HEK293 (cell line): Measurements from ENCODE around the gene STK38.
"Not testable (repeated sequence)": the region's sequence is repeated elsewhere in the genome, so short reads cannot be mapped to it uniquely, and the experiment has no call there.

Experiments used
- CTCF ChIA-PET: fragments of 350-600 bp; formaldehyde crosslinking; extraction: SDS; loops from one replicate; lab custom pipeline; 2021; ENCODE audit warnings: antibody characterized with exemption; lab: Yijun Ruan, JAX
- POLR2A ChIA-PET: fragments of 300-600 bp; formaldehyde crosslinking; extraction: SDS; loops from one replicate; lab custom pipeline; 2020; ENCODE audit warnings: antibody characterized with exemption, inconsistent platforms; lab: Yijun Ruan, JAX
- H3K27ac ChIP-seq: fragments of 200-500 bp; sonication (Bioruptor generic); 2 replicates; pipeline ENCODE4 v1.5.1; 2014; ENCODE audit warnings: low read depth, low read length, control low read depth, inconsistent platforms; ENCODE audit errors: extremely low read depth
- H3K36me3 ChIP-seq, 2 experiments: fragments of 200-500 bp in 1 of 2; sonication (Bioruptor generic) in 1 of 2; 1 replicate in 1 of 2; 2 replicates in 1 of 2; pipeline ENCODE4 v1.5.1; 2014 to 2017; ENCODE audit warnings: inconsistent platforms in 2 of 2, low read length in 2 of 2; ENCODE audit not compliant: control insufficient read depth in 2 of 2, insufficient read depth in 1 of 2
- H3K4me1 ChIP-seq: fragments of 200-500 bp; sonication (Bioruptor generic); 2 replicates; pipeline ENCODE4 v1.5.1; 2014; ENCODE audit warnings: mild to moderate bottlenecking, low read length, inconsistent platforms; ENCODE audit not compliant: control insufficient read depth, insufficient read depth
- H3K4me3 ChIP-seq: 2 replicates; pipeline ENCODE4 v1.5.1; 2011; ENCODE audit warnings: low read depth, mild to moderate bottlenecking, control low read depth, low read length, moderate library complexity
- H3K9me3 ChIP-seq: fragments of 200-500 bp; sonication (Bioruptor generic); 2 replicates; pipeline ENCODE4 v1.5.1; 2014; ENCODE audit warnings: low read depth, low read length, inconsistent platforms; ENCODE audit not compliant: control insufficient read depth, insufficient read depth
- IKZF3 ChIP-seq: fragments of 450-650 bp; IDR thresholded peaks from 2 replicates; pipeline ENCODE4 v1.5.0; 2018; ENCODE audit warnings: missing biosample characterization, mild to moderate bottlenecking, missing genetic modification characterization, moderate library complexity
- KLF1 ChIP-seq: fragments of 450-650 bp; formaldehyde crosslinking; IDR thresholded peaks from 2 replicates; pipeline ENCODE4 v1.5.1; 2016; ENCODE audit warnings: missing biosample characterization, missing genetic modification characterization
- PRDM10 ChIP-seq: fragments of 450-650 bp; formaldehyde crosslinking; IDR thresholded peaks from 2 replicates; pipeline ENCODE4 v1.5.1; 2016; ENCODE audit warnings: missing biosample characterization, missing genetic modification characterization
- SCRT2 ChIP-seq: fragments of 450-650 bp; formaldehyde crosslinking; IDR thresholded peaks from 2 replicates; pipeline ENCODE4 v1.5.1; 2016; ENCODE audit warnings: missing biosample characterization, missing genetic modification characterization
- ZBTB17 ChIP-seq: fragments of 450-650 bp; formaldehyde crosslinking; IDR thresholded peaks from 2 replicates; pipeline ENCODE4 v1.5.1; 2016; ENCODE audit warnings: missing biosample characterization, missing genetic modification characterization
- ZBTB20 ChIP-seq: fragments of 450-650 bp; formaldehyde crosslinking; IDR thresholded peaks from 2 replicates; pipeline ENCODE4 v1.5.1; 2016; ENCODE audit warnings: missing biosample characterization, missing genetic modification characterization
- ZBTB21 ChIP-seq: fragments of 450-650 bp; formaldehyde crosslinking; IDR thresholded peaks from 2 replicates; pipeline ENCODE4 v1.5.1; 2017; ENCODE audit warnings: missing biosample characterization, missing genetic modification characterization
- ZNF10 ChIP-seq: fragments of 450-650 bp; formaldehyde crosslinking; IDR thresholded peaks from 2 replicates; pipeline ENCODE4 v1.5.1; 2017; ENCODE audit warnings: missing biosample characterization, missing genetic modification characterization
- ZNF174 ChIP-seq: fragments of 450-650 bp; formaldehyde crosslinking; IDR thresholded peaks from 2 replicates; pipeline ENCODE4 v1.5.0; 2017; ENCODE audit warnings: missing biosample characterization, mild to moderate bottlenecking, missing genetic modification characterization
- ZNF280D ChIP-seq: fragments of 450-650 bp; formaldehyde crosslinking; IDR thresholded peaks from 2 replicates; pipeline ENCODE4 v1.5.1; 2016; ENCODE audit warnings: missing biosample characterization, missing genetic modification characterization
- ZNF398 ChIP-seq: fragments of 450-650 bp; formaldehyde crosslinking; IDR thresholded peaks from 2 replicates; pipeline ENCODE4 v1.5.1; 2017; ENCODE audit warnings: missing biosample characterization, missing genetic modification characterization
- ZNF416 ChIP-seq: fragments of 450-650 bp; formaldehyde crosslinking; IDR thresholded peaks from 2 replicates; pipeline ENCODE4 v1.5.1; 2016; ENCODE audit warnings: missing biosample characterization, missing genetic modification characterization
- ZNF521 ChIP-seq: fragments of 450-650 bp; formaldehyde crosslinking; IDR thresholded peaks from 2 replicates; pipeline ENCODE4 v1.5.1; 2017; ENCODE audit warnings: missing biosample characterization, mild to moderate bottlenecking, missing genetic modification characterization
- ZNF600 ChIP-seq: fragments of 450-650 bp; formaldehyde crosslinking; IDR thresholded peaks from 2 replicates; pipeline ENCODE4 v1.5.1; 2016; ENCODE audit warnings: missing biosample characterization, missing genetic modification characterization

Gene STK38

GRCh38 chr6:36590237-36590636 lies 43.0 kb upstream of the STK38 start:
- Histone ChIP-seq H3K36me3 (peaks cover 0 to 7% of the 10 kb centered on the region in 2 experiments; a peak in 1 of 3 replicates), H3K4me1 (no peaks in the 10 kb centered on the region), H3K27ac (no peak overlapping the region), H3K9me3 (no peaks in the 10 kb centered on the region), H3K4me3 (no peak overlapping the region)
- ChIA-PET CTCF (no interaction called here), POLR2A (no interaction called here)
- TF ChIP-seq PRDM10 (tag by site-specific recombination) (peak; percentile 71), ZBTB20 (tag by site-specific recombination) (0 out of 2 replicates have a peak, but pooled peaks have one; percentile 22), IKZF3 (tag by site-specific recombination) (0 out of 2 replicates have a peak, but pooled peaks have one; percentile 46), ZNF521 (tag by site-specific recombination) (no peak), KLF1 (tag by site-specific recombination) (no peak), ZNF398 (tag by site-specific recombination) (peak; percentile 20; the same call in 1 of the 2 replicates), ZNF600 (tag by site-specific recombination) (peak; percentile 60), ZBTB17 (peak; percentile 78), ZNF280D (tag by site-specific recombination) (no peak), ZNF416 (tag by site-specific recombination) (no peak), ZNF174 (no peak), ZNF10 (tag by site-specific recombination) (peak; percentile 87)

GRCh38 chr6:36589025-36589400 lies 41.7 kb upstream of the STK38 start:
- H3K9me3 ChIP-seq, H3K36me3 ChIP-seq, H3K27ac ChIP-seq, H3K4me3 ChIP-seq, H3K4me1 ChIP-seq, POLR2A ChIA-PET: not testable (repeated sequence)
- CTCF ChIA-PET, result interaction anchor here (0.7 kb wide), 1 partner anchor 10 kb away, joined by 5 read pairs; no protein-coding TSS in a partner anchor

GRCh38 chr6:36586606-36587005 lies 39.3 kb upstream of the STK38 start:
- POLR2A ChIA-PET, result no interaction called here
- TF ChIP-seq SCRT2, result 0 out of 2 replicates have a peak, but pooled peaks have one; percentile 2
- no peak for TF ChIP-seq ZBTB21

More at GRCh38 chr6:36586606-36587005, 39.3 kb upstream of the STK38 start:
- CTCF ChIA-PET, result interaction anchor here (0.6 to 1.2 kb wide), 4 partner anchors 9 to 258 kb away, joined by 3 read pairs; no protein-coding TSS in a partner anchor
- no peak overlapping the region for H3K4me3 ChIP-seq
- no peaks in the 10 kb centered on the region for H3K36me3 ChIP-seq
- H3K27ac ChIP-seq, result no peak overlapping the region
- no peaks in the 10 kb centered on the region for H3K4me1 ChIP-seq
- no peaks in the 10 kb centered on the region for H3K9me3 ChIP-seq
